ENCODE data around the gene HAP1. TPM values are rescaled to one million over a fixed set of nuclear protein-coding genes. Genes with fewer than 3 reads are reported as not detected.

HAP1 gene
- total RNA-seq, 2 donors from 2014 or later, result 0.10 to 0.53 TPM

- DNase-seq, result no peak
- Histone ChIP-seq H3K4me3 (no peak overlapping the region), H3K27me3 (no peaks in the 10 kb centered on the region), H3K4me1 (no peaks in the 10 kb centered on the region), H3K36me3 (peaks cover 9% of the 10 kb centered on the region), H3K9me3 (no peaks in the 10 kb centered on the region), H3K27ac (no peak overlapping the region), H3K9ac (ENCODE audit: low read depth in 2 of 2, low read length in 2 of 2) (no peak overlapping the region)
- intact Hi-C loops (cut with DNase I), result no loop called here
- no peak for TF ChIP-seq CTCF (IDR thresholded peaks at IDR 0.05)
Measured at GRCh38 chr17:41762391-41762790, 27.9 kb upstream of the HAP1 start.

- no peak overlapping the region for H3K9ac ChIP-seq (ENCODE audit: low read depth in 2 of 2, low read length in 2 of 2)
- H3K27ac ChIP-seq, result no peak overlapping the region
- intact Hi-C loops (cut with DNase I), result no loop called here
- no peaks in the 10 kb centered on the region for H3K9me3 ChIP-seq
- no peak for DNase-seq
- TF ChIP-seq CTCF (IDR thresholded peaks at IDR 0.05), result no peak
- no peaks in the 10 kb centered on the region for H3K27me3 ChIP-seq
- no peak overlapping the region for H3K4me3 ChIP-seq
- no peaks in the 10 kb centered on the region for H3K4me1 ChIP-seq
- H3K36me3 ChIP-seq, result peaks cover 15% of the 10 kb centered on the region
Measured at GRCh38 chr17:41760878-41761277, 26.4 kb upstream of the HAP1 start.

- H3K9me3 ChIP-seq, result no peaks in the 10 kb centered on the region
- H3K27ac ChIP-seq, result no peak overlapping the region
- intact Hi-C loops (cut with DNase I), result no loop called here
- H3K9ac ChIP-seq (ENCODE audit: low read depth in 2 of 2, low read length in 2 of 2), result no peak overlapping the region
- TF ChIP-seq CTCF (IDR thresholded peaks at IDR 0.05), result no peak
- H3K4me3 ChIP-seq, result no peak overlapping the region
- no peaks in the 10 kb centered on the region for H3K4me1 ChIP-seq
- DNase-seq, result no peak
- H3K27me3 ChIP-seq, result no peaks in the 10 kb centered on the region
- peaks cover 15% of the 10 kb centered on the region for H3K36me3 ChIP-seq
Measured at GRCh38 chr17:41758601-41759000, 24.2 kb upstream of the HAP1 start.

GRCh38 chr17:41754066-41754465, 19.6 kb upstream of the HAP1 start:
- intact Hi-C loops (cut with DNase I), result no loop called here
- Histone ChIP-seq H3K9me3 (no peaks in the 10 kb centered on the region), H3K36me3 (peaks cover 6% of the 10 kb centered on the region)

GRCh38 chr17:41751288-41751687, 16.8 kb upstream of the HAP1 start:
- Histone ChIP-seq H3K27ac (no peak overlapping the region), H3K9me3 (no peaks in the 10 kb centered on the region), H3K36me3 (no peaks in the 10 kb centered on the region), H3K4me3 (no peak overlapping the region), H3K27me3 (no peaks in the 10 kb centered on the region), H3K4me1 (no peaks in the 10 kb centered on the region), H3K9ac (ENCODE audit: low read depth in 2 of 2, low read length in 2 of 2) (no peak overlapping the region)
- no peak for DNase-seq
- no peak for TF ChIP-seq CTCF (IDR thresholded peaks at IDR 0.05)
- intact Hi-C loops (cut with DNase I), result no loop called here

More at GRCh38 chr17:41754066-41754465, 19.6 kb upstream of the HAP1 start:
- no peak overlapping the region for H3K9ac ChIP-seq (ENCODE audit: low read depth in 2 of 2, low read length in 2 of 2)
- TF ChIP-seq CTCF (IDR thresholded peaks at IDR 0.05), result no peak
- no peaks in the 10 kb centered on the region for H3K4me1 ChIP-seq
- H3K27me3 ChIP-seq, result no peaks in the 10 kb centered on the region
- no peak for DNase-seq
- H3K27ac ChIP-seq, result no peak overlapping the region
- H3K4me3 ChIP-seq, result no peak overlapping the region

- H3K27ac ChIP-seq, result no peak overlapping the region
- intact Hi-C loops (cut with DNase I), result no loop called here
- no peak overlapping the region for H3K9ac ChIP-seq (ENCODE audit: low read depth in 2 of 2, low read length in 2 of 2)
- no peaks in the 10 kb centered on the region for H3K27me3 ChIP-seq
- no peak overlapping the region for H3K4me3 ChIP-seq
- no peaks in the 10 kb centered on the region for H3K4me1 ChIP-seq
- DNase-seq, result no peak
- no peak for TF ChIP-seq CTCF (IDR thresholded peaks at IDR 0.05)
- no peaks in the 10 kb centered on the region for H3K9me3 ChIP-seq
- no peaks in the 10 kb centered on the region for H3K36me3 ChIP-seq
Measured at GRCh38 chr17:41750862-41751261, 16.4 kb upstream of the HAP1 start.
